IPS-18c (cell line): ENCODE results near the gene ROR1.

Source experiments
- H3K4me3 ChIP-seq: 2 replicates; pipeline ENCODE4 v1.7.0; 2013; ENCODE audit warnings: low read depth, mild to moderate bottlenecking, low read length, moderate library complexity; ENCODE audit not compliant: insufficient read depth
- H3K9me3 ChIP-seq: one replicate; pipeline ENCODE4 v1.6.1; 2013; ENCODE audit warnings: mild to moderate bottlenecking, low read length, moderate library complexity; ENCODE audit not compliant: control insufficient read depth, insufficient read depth

ROR1 gene

DNA sequence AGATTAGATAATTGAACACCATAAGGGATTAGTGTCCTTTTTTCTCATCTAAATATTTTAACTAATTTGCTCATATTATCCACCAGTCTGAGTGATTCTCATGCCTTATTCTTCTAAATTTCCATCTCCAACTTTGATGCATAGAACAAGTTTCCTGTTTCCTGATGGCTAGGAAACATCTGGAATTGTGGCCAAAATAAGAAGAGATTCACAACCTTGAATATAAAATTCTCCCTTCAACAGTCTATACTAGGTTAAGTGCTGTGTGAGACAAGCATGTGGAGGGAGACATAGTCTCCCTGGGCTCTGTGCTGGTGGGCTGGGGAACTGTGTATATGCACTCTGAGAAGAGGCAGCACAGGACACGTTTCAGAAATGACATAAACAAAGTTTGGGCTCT lies 21.6 kb upstream of the ROR1 start:
- no peak overlapping the region for H3K4me3 ChIP-seq
- no peaks in the 10 kb centered on the region for H3K9me3 ChIP-seq

DNA sequence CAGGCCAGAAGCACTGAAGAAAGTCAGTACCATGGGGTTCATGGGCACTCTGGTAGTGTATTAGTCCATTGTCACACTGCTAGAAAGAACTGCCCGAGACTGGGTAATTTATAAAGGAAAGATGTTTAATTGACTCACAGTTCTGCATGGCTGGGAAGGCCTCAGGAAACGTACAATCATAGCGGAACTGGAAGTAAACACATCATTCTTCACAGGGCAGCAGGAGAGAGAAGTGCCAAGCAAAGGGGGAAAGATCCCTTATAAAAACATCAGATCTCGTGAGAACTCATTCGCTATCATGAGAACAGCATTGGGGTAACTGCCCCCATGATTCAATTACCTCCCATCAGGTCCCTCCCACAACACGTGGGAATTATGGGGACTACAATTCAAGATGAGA lies 20.2 kb upstream of the ROR1 start:
- H3K9me3 ChIP-seq, result no peaks in the 10 kb centered on the region
- H3K4me3 ChIP-seq, result no peak overlapping the region

GRCh38 chr1:63756839-63757238 lies 17.0 kb upstream of the ROR1 start:
- Histone ChIP-seq H3K9me3 (no peaks in the 10 kb centered on the region), H3K4me3 (no peak overlapping the region)

DNA sequence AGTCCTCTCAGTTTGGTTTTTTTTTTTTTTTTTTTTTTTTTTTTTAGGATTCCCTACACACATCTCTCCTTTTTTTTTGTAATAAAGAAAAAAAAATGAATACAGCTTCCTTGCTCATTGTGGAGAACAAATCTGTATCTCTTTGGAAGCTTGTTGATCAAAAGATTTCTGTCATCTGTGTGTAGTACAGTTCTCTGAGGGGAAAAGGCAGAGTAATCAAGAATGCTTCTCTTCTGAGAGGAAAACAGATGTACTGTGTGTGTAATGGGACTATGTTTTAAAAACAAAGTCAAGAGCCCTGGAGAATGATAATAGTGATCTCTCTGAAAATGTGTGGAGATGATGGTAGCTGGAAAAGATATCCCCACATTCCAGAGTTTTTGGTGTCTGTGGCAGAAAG lies 16.5 kb upstream of the ROR1 start:
- no peak overlapping the region for H3K4me3 ChIP-seq
- H3K9me3 ChIP-seq, result no peaks in the 10 kb centered on the region

GRCh38 chr1:63758791-63759190 lies 15.0 kb upstream of the ROR1 start:
- Histone ChIP-seq H3K4me3 (no peak overlapping the region), H3K9me3 (no peaks in the 10 kb centered on the region)

DNA sequence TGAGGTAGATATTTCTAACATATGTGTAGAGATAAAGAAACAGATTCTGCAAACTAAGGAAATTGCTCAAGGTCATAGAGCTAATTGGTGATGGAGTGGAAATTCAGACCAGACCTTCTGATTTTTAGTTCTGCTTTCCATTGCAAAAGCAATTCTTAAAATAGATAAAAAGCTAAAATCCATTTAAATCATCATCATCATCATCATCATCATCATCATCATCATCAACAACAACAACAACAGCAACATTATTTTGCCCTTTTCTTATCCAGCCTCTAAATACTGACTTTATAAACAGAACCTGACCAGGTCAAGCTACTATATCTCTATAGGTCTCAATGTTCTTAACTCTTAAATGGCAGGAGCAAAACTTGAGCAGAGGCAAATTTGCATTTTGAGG lies 14.0 kb upstream of the ROR1 start:
- Histone ChIP-seq H3K4me3 (no peak overlapping the region), H3K9me3 (no peaks in the 10 kb centered on the region)

- H3K9me3 ChIP-seq, result no peaks in the 10 kb centered on the region
- H3K4me3 ChIP-seq, result no peak overlapping the region
These were observed 3.4 kb upstream of the ROR1 start for GRCh38 chr1:63770381-63770780.

DNA sequence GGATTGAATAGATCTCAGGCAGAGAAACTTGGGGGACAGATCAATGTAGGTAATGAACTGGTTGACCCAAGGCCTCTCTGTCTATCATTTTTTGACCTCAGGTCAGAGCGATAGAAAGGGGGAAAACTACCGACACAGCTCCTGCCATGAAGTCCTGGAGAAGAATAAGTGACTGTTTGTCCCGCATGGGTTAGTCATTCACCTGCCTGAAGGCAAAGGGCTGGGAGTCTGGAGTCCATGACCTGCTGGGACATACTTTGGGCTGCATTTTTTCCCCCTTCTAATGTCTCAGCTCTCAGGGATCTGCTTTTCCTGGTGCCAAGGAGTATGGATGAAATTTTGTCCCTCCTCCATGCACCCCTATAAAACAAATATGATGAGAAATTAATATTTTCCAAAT lies 1.6 kb upstream of the ROR1 start:
- Histone ChIP-seq H3K4me3 (no peak overlapping the region), H3K9me3 (no peaks in the 10 kb centered on the region)

- Histone ChIP-seq H3K9me3 (no peaks in the 10 kb centered on the region), H3K4me3 (no peak overlapping the region)
These were observed 941 bp upstream of the ROR1 start for GRCh38 chr1:63772876-63773275.

GRCh38 chr1:63773496-63773814 lies 362 bp upstream of the ROR1 start:
- H3K9me3 ChIP-seq, result no peaks in the 10 kb centered on the region
- H3K4me3 ChIP-seq, result peak overlapping the region; percentile 89; the same call in 1 of the 2 replicates

GRCh38 chr1:63774617-63775417 lies 1.0 kb downstream of the ROR1 start:
- Histone ChIP-seq H3K9me3 (no peaks in the 10 kb centered on the region), H3K4me3 (peak overlapping the region; percentile 89)

DNA sequence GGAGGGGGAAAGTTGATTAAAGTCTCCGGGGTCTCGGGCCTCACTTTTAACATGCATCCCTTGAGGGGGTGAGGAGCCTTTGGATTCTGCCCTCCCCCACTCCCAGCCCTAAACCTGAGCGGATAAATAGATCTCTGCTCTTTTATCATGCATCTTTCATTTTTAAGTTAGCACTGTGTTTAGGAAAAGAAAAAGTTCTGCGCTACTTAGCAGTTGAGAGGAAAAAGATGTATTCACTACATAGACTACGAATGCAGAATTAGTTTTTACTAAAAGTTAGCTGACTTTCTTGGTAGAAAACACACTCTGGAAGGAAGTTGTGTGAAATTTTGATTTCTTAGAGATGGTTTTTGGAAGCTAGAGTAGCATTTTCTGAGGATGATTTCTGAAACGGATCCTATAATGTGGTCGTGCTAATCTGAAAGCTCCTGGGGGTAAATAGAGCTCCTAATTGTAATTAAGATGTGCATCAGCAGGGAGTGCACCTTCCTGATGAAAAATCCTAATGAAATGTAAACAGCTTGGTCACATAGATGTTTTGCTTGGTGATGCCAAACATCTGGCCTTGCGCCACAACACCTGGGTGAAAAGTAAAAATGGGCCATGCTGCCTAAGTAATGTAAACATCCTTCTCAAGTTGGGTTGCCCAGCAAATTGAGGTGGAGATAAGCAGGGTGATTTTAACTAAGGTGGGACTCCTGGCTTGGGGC lies 1.8 kb downstream of the ROR1 start:
- peak overlapping the region; percentile 89; the same call in 1 of the 2 replicates for H3K4me3 ChIP-seq
- no peaks in the 10 kb centered on the region for H3K9me3 ChIP-seq

GRCh38 chr1:63777286-63777685 lies 3.5 kb downstream of the ROR1 start:
- Histone ChIP-seq H3K9me3 (no peaks in the 10 kb centered on the region), H3K4me3 (peak overlapping the region; percentile 12; the same call in 1 of the 2 replicates)

DNA sequence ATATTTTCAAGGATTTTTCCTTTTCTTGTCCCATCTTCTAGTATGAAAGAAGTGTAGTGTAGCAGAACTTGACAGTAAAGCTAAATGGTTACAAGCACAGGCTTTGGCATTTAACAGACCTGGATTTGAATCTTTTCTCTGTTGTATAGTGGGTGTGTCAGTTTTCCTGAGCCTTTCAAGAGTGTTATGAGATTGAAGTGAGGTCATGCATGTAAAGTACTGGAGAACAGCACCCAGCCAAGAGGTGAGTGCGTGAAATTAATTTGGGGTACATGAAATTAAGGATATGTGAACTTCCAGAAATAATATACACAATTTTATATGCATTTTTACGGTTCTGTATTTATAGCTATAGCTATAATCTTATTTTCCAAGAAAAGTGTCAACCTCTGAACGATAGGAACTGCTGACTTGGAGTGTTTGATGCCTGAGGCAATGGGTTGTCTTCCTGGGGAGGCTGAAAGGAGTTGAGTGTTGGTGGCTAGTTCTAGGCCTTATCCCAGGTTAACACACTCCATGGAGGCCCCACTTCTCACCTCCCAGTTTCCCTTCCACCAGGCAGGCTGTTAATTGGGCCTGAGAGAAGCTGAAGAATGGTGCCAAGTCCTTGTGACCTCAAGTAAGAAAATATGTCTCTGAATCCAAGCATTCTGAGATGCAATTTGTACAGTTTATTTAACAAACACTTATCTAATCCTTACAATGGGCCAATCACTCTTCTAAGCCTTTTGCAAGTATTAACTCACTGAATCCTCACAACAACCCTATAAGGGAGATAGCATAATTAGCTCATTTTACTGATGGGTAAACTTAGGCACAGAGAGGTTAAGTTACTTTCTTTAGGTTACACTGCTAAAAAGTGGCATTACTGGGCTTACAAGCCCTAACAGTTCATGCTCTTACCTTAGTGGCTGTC lies 4.4 kb downstream of the ROR1 start:
- Histone ChIP-seq H3K9me3 (no peaks in the 10 kb centered on the region), H3K4me3 (no peak overlapping the region)

GRCh38 chr1:63779338-63780211 lies 5.8 kb downstream of the ROR1 start:
- Histone ChIP-seq H3K4me3 (no peak overlapping the region), H3K9me3 (no peaks in the 10 kb centered on the region)

DNA sequence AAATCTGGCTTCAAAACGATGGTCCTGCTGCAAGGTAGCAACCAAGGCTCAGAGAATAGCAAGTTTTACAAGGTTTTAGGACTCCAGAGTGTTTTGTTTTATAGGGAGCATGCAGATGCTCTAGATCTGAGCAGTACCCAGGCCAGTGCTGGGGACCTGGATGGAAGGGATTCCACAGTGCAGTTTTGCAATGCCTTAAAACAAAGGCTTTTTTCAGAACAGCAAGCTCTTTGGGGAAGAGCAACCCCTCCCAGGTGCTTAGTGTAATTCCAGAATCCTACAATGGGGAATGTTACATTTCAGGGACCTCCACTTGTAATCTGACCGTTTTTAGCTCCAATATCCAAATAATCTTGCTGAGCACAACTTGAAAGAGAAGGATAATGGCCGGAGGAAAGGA lies 6.7 kb downstream of the ROR1 start:
- no peaks in the 10 kb centered on the region for H3K9me3 ChIP-seq
- no peak overlapping the region for H3K4me3 ChIP-seq

GRCh38 chr1:63782982-63783381 lies 9.2 kb downstream of the ROR1 start:
- Histone ChIP-seq H3K9me3 (no peaks in the 10 kb centered on the region), H3K4me3 (peak overlapping the region; percentile 17; the same call in 1 of the 2 replicates)
